GM13977 (cell line): ENCODE data around the gene ARAP1.

Experiments
- DNase-seq: peaks from one replicate; pipeline ENCODE4 v3.0.0; 2012; ENCODE audit warnings: low spot score
- in situ Hi-C: fragments of 300-500 bp; cut with MboI; formaldehyde crosslinking; loops from one replicate; pipeline ENCODE4 v1.12.0; 2022; ENCODE audit warnings: low sequenced_read_pairs, low pct_unique_long_range_greater_than_20kb, mixed read lengths, inconsistent platforms; ENCODE audit not compliant: unreplicated experiment
- TF ChIP-seq, protein P1 (sequence below): IDR thresholded peaks from 2 replicates; pipeline ENCODE4 v1.5.1; 2012; ENCODE audit warnings: mild to moderate bottlenecking, control low read depth; ENCODE audit not compliant: insufficient read depth; ENCODE audit errors: extremely low read depth, missing control alignments

ARAP1 gene

DNA sequence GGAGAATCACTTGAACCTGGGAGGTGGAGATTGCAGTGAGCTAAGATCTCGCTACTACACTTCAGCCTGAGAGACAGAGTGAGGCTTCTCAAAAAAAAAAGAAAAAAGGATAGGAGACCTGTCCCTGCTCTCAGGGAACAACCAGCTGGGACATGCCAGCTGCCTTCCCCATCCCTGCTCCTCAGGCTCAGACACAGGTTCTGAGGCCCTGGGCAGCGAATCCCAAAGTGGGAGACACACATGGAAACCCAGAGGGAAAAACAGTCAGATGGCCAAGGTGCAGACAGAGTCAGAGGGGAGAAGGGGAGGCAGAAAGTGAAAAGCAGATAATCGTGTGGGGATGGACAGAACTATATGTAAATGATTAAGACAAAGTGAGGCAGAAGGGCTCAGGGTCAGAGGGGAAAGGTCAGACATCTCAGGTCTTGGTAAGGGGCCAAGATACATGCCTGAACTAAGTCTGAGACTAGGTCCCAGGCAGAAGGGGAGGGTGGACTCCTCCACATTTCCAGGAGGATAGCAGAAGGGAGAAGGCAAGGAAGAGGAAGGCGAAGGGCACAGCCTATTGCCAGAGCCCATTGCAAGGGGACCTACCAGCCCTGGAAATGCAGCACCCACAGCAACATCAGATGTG lies 27.4 kb upstream of the ARAP1 start:
- TF ChIP-seq, protein P1, sequence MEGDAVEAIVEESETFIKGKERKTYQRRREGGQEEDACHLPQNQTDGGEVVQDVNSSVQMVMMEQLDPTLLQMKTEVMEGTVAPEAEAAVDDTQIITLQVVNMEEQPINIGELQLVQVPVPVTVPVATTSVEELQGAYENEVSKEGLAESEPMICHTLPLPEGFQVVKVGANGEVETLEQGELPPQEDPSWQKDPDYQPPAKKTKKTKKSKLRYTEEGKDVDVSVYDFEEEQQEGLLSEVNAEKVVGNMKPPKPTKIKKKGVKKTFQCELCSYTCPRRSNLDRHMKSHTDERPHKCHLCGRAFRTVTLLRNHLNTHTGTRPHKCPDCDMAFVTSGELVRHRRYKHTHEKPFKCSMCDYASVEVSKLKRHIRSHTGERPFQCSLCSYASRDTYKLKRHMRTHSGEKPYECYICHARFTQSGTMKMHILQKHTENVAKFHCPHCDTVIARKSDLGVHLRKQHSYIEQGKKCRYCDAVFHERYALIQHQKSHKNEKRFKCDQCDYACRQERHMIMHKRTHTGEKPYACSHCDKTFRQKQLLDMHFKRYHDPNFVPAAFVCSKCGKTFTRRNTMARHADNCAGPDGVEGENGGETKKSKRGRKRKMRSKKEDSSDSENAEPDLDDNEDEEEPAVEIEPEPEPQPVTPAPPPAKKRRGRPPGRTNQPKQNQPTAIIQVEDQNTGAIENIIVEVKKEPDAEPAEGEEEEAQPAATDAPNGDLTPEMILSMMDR: no peak
- in situ Hi-C loops: no loop called here
- DNase-seq: no peak

DNA sequence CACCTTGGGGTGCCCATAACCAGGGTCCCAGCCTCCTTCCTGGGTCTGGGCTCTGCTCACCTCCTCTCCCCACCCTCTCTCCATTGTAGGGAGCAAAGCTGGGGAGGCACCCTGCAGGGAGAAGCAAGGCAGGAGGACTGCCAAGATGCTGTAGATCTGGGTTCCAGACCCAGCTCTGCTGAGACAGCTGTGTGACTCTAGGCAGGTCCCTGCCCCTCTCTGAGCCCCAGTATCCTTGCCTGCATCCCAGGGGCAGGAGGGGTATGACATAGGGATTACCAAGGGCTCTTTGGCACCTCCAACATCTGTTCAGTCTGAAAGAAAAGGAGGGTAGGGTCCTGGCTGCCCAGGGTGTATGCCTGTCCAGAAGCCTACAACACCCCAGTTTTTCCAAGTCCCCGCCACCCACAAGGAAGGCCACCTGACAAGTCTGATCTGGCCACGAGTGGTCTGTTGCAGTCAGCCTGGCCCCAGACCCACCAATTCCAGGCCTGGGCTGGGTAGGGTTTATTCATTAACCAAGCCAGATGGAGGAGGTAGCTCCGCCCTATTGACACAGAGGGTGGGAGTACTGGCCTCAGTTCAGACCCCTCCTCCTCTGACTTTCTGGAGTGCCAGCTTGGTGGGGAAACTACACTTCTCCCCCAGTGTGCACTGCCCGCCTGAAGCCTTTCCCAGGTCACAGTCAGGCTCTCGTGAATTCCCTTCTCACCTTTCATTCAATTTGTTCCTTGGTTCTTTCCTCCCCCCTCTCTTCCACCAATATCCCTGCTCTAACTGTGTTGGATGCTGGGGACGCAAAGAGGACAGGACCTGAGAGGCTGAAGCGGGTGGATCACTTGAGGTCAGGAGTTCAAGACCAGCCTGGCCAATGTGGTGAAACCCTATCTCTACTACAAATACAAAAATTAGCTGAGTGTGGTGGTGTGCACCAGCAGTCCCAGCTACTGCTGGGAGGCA lies 26.6 kb upstream of the ARAP1 start:
- in situ Hi-C loops: no loop called here
- TF ChIP-seq, protein P1: no peak
- no peak for DNase-seq

GRCh38 chr11:72777755-72778278 lies 25.6 kb upstream of the ARAP1 start:
- TF ChIP-seq, protein P1: no peak
- in situ Hi-C loops: no loop called here
- no peak for DNase-seq

DNA sequence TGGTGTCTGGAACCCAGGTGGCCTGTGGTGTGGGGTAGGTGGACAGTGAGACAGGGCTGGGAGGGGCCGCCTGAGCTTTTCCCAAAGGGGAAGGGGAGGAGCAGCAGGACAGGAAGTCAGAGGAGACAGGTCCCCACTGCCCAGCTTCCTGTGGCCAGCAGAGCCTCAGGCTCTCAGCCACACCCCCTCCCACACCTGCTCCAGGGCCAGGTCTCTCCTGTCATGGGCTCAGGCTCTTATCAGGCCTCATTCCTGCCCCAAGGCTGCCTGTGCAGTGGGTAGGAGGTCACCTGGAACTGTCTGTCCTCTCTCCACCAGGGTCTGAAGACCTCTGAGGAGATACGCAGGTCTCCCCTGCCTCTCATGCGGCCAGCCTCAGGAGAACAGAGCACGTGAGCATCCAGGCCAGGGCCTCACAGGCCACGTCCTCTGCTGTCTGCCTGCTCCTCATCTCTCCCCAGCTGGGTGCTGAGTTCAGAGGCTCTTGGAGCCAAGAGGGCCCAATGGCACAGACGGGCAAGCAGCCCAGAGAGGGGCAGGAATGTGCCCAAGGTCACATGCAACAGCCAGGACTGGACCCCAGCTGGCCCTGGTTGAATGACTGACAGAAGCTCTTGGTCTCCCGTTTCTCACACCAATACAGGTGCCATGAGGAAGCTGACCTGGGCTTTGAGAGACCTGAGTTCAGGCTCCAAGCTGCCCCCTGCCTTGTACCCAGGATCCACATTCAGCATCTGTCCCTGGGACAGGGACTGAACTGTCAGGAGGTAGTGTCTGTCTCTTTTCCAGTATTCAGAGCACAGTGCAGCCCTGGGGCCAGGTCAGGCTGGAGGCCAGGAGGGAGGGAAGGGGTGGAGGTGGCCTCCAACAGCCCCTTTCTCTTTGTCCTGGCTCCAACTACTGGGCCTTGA lies 24.9 kb upstream of the ARAP1 start:
- no peak for DNase-seq
- TF ChIP-seq, protein P1: no peak
- in situ Hi-C loops: no loop called here

- DNase-seq: no peak
- in situ Hi-C loops: no loop called here
- TF ChIP-seq, protein P1: no peak
These were observed 24.1 kb upstream of the ARAP1 start for GRCh38 chr11:72776117-72776843.
